GM12878 (cell line): Measurements from ENCODE around the gene C17orf114.

Source experiments
- ASH2L ChIP-seq: fragments of 300-600, 200-600 bp; sonication (generic); IDR thresholded peaks from 2 replicates; pipeline ENCODE4 v1.6.1; 2017; ENCODE audit warnings: low read depth, mild to moderate bottlenecking, borderline replicate concordance
- BMI1 ChIP-seq: fragments of 450-650 bp; IDR thresholded peaks from 2 replicates; pipeline ENCODE4 v1.6.1; 2016; ENCODE audit warnings: mild to moderate bottlenecking, moderate library complexity, borderline replicate concordance
- CHD4 ChIP-seq: fragments of 200-600 bp; sonication (generic); IDR thresholded peaks from 2 replicates; pipeline ENCODE4 v1.6.1; 2016; ENCODE audit warnings: mild to moderate bottlenecking
- CTCF ChIP-seq, 3 experiments: IDR thresholded peaks in 2 of 3; conservative IDR thresholded peaks in 1 of 3; 2 replicates each; pipeline ENCODE4 v1.5.1; 2011; ENCODE audit warnings: low read depth in 3 of 3, low read length in 3 of 3, mild to moderate bottlenecking in 3 of 3, control low read depth in 2 of 3, moderate library complexity in 2 of 3, inconsistent platforms in 1 of 3, mixed read lengths in 1 of 3; ENCODE audit not compliant: control insufficient read depth in 2 of 3, insufficient read depth in 1 of 3; ENCODE audit errors: extremely low read depth in 1 of 3
- DPF2 ChIP-seq: fragments of 450-650 bp; IDR thresholded peaks from 2 replicates; pipeline ENCODE4 v1.6.1; 2017; ENCODE audit warnings: mild to moderate bottlenecking
- EED ChIP-seq: sonication (generic); IDR thresholded peaks from 2 replicates; pipeline ENCODE4 v1.6.1; 2016; ENCODE audit warnings: antibody characterized with exemption, low read depth
- FOXK2 ChIP-seq: fragments of 450-650 bp; IDR thresholded peaks from 2 replicates; pipeline ENCODE4 v1.6.1; 2017; ENCODE audit warnings: mild to moderate bottlenecking, moderate library complexity
- IKZF2 ChIP-seq, 2 experiments: fragments of 450-650 bp; IDR thresholded peaks; 2 replicates each; pipeline ENCODE4 v1.6.1; 2017; ENCODE audit warnings: mild to moderate bottlenecking in 2 of 2, moderate library complexity in 2 of 2
- IRF4 ChIP-seq: IDR thresholded peaks from 2 replicates; pipeline ENCODE4 v1.6.1; 2011; ENCODE audit warnings: low read depth, low read length
- LARP7 ChIP-seq: fragments of 450-650 bp; IDR thresholded peaks from 2 replicates; pipeline ENCODE4 v1.6.1; 2017; ENCODE audit warnings: mild to moderate bottlenecking
- MAX ChIP-seq: IDR thresholded peaks from 2 replicates; pipeline ENCODE4 v1.6.1; 2012; ENCODE audit warnings: low read depth, low read length, improper control_type of control experiment
- MLLT1 ChIP-seq: fragments of 450-650 bp; IDR thresholded peaks from 2 replicates; pipeline ENCODE4 v1.6.1; 2016; ENCODE audit warnings: mild to moderate bottlenecking
- MTA2 ChIP-seq: fragments of 450-650 bp; IDR thresholded peaks from 2 replicates; pipeline ENCODE4 v1.6.1; 2016; ENCODE audit warnings: low read depth, mild to moderate bottlenecking, moderate library complexity
- PKNOX1 ChIP-seq: fragments of 450-650 bp; IDR thresholded peaks from 2 replicates; pipeline ENCODE4 v1.6.1; 2016; ENCODE audit warnings: mild to moderate bottlenecking
- SKIL ChIP-seq: fragments of 450-650 bp; IDR thresholded peaks from 2 replicates; pipeline ENCODE4 v1.6.1; 2017; ENCODE audit warnings: mild to moderate bottlenecking, low read depth, inconsistent platforms; ENCODE audit not compliant: poor library complexity, severe bottlenecking
- SP1 ChIP-seq: IDR thresholded peaks from one replicate; pipeline ENCODE4 v1.6.1; 2011; ENCODE audit warnings: low read depth, low read length
- SUPT20H ChIP-seq: IDR thresholded peaks from 2 replicates; pipeline ENCODE4 v1.6.1; 2011; ENCODE audit warnings: low read depth, mild to moderate bottlenecking, low read length, moderate library complexity, borderline replicate concordance; ENCODE audit not compliant: control insufficient read depth
- ZBED1 ChIP-seq: IDR thresholded peaks from 2 replicates; pipeline ENCODE4 v1.6.1; 2016; ENCODE audit warnings: borderline replicate concordance
- ZZZ3 ChIP-seq: IDR thresholded peaks from 2 replicates; pipeline ENCODE4 v1.6.1; 2011; ENCODE audit warnings: low read depth; ENCODE audit not compliant: control insufficient read depth, insufficient read length
- TF ChIP-seq, protein P1 (sequence below): fragments of 450-650 bp; IDR thresholded peaks from 2 replicates; pipeline ENCODE4 v1.6.1; 2018; ENCODE audit warnings: borderline replicate concordance, mild to moderate bottlenecking; ENCODE audit not compliant: partially characterized antibody

The C17orf114 gene

GRCh38 chr17:4833941-4834680 lies 32.0 kb upstream of the C17orf114 start (continued):
- TF ChIP-seq ASH2L (no peak), IRF4 (no peak), MTA2 (no peak), PKNOX1 (no peak), LARP7 (no peak), SUPT20H (no peak), CTCF (IDR thresholded peaks at IDR 0.05 in 2 of 3, conservative IDR thresholded peaks at IDR 0.05 in 1 of 3; ENCODE audit: control insufficient read depth in 2 of 3, extremely low read depth in 1 of 3, insufficient read depth in 1 of 3, low read depth in 3 of 3, low read length in 3 of 3) (no peak), EED (peak; percentile 28), SP1 (no peak), DPF2 (no peak), MAX (peak; percentile 36; the same call in 1 of the 2 replicates), BMI1 (no peak), ZZZ3 (no peak), ZBED1 (no peak), CHD4 (no peak), MLLT1 (peak; percentile 49; the same call in 1 of the 2 replicates), IKZF2 (IDR thresholded peaks at IDR 0.05) (peak; percentile 6 to 37; a peak in 1 of 4 replicates), SKIL (no peak), FOXK2 (peak; percentile 24)
- TF ChIP-seq, protein P1, sequence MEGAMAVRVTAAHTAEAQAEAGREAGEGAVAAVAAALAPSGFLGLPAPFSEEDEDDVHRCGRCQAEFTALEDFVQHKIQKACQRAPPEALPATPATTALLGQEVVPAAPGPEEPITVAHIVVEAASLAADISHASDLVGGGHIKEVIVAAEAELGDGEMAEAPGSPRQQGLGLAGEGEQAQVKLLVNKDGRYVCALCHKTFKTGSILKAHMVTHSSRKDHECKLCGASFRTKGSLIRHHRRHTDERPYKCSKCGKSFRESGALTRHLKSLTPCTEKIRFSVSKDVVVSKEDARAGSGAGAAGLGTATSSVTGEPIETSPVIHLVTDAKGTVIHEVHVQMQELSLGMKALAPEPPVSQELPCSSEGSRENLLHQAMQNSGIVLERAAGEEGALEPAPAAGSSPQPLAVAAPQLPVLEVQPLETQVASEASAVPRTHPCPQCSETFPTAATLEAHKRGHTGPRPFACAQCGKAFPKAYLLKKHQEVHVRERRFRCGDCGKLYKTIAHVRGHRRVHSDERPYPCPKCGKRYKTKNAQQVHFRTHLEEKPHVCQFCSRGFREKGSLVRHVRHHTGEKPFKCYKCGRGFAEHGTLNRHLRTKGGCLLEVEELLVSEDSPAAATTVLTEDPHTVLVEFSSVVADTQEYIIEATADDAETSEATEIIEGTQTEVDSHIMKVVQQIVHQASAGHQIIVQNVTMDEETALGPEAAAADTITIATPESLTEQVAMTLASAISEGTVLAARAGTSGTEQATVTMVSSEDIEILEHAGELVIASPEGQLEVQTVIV = no peak
